GM19193 (cell line): ENCODE measurements around the gene KCNC4.

ENCODE experiments used
- POLR2A ChIP-seq: IDR thresholded peaks from 4 replicates; pipeline ENCODE4 v1.6.1; 2011; ENCODE audit not compliant: insufficient read depth, insufficient read length; ENCODE audit errors: extremely low read depth

The KCNC4 gene

GRCh38 chr1:110243146-110243545, 33.0 kb downstream of the KCNC4 start:
- TF ChIP-seq POLR2A, result no peak

DNA sequence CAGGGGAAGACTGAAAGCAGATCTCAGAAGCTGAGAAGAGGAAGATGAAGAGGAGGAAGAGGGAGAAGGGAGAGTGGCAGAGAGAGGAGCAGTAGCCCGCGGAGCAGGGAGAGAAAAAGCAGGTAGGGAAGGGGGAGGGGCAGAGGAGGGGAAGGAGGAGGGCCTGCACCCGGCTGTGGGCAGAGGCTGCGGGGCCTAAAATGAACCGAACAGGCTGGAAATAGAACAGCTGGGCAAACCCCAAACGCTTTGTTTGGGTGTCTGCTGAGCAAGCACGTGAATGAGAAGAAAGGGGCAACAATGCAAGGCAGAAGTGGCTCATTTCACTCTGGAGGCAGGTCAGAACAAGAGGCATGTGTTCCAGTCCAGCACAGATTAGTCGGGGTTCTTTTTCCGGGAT, 33.5 kb downstream of the KCNC4 start:
- TF ChIP-seq POLR2A, result no peak

DNA sequence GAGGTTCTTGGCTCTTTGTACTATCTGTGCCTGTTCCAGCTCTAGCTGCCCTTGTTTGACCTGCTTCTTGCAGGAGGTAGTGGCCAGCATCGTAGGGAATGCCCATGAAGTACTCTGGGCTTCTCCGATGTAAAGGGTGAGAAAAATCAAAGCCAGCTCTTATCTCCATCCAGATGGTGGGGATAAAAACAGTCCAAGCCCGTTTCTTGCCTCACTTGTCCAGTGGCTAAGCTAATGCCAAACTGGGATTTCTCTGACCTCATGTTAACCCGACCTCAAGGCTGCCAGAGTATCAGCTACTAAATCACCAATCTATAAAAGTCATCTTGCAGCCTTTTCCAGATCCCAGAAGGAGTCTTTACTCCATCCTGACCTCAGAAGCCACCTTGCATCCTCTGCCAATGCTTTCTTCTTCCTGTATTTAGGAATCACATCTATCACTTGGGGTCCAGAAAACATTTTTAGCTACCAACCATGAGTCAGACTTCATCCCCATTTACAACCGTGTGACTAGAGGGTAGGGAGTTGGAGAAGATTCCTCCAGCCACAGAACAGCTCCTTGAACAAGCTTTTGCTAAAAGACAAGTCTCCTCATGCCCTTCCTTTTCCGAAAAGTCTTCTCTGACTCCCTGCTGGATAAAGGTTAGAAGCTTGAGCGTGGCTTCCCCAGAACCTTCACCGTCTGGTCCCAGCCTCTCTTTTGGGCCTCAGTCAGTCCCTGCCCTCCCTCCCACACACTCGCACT, 35.9 kb downstream of the KCNC4 start:
- TF ChIP-seq POLR2A, result no peak

GRCh38 chr1:110248746-110249145, 38.6 kb downstream of the KCNC4 start:
- TF ChIP-seq POLR2A, result no peak

DNA sequence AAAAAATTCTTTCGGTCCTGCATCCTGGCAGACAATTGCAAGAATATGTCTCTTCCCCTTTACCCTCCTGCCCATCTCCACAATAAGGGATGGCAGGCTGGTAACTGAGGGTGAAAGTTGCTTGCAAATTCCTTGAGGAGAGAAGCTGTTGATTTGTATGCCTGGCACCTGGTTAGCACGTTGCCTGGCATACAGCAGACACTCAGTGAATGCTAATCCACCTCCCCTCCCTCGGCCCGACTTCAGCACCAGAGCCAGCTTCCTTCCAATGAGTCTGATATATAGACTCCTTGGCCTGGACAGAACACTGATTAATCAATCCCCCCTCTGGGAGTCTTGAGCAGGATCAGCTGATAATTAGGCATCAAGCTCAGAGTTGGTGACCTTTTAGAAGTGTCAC, 39.1 kb downstream of the KCNC4 start:
- TF ChIP-seq POLR2A, result no peak

DNA sequence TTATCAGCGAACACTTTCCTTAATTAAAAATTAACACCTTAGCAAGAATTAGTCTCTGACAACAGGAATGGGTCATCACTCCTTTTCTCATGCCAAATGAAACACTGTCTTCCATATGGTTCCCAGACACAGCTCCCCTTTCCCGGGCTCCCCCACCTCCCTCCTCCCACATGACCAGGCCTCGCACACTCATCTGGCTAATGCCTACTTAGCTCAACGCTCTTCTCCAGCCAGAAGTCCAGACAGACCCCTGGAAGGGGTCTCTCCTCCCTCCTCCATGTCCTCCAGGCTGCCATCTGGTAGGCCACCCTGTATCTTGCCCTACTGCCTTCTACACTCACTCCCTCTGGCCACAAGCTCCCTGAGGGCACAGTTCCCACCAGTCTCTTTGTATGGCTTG, 39.9 kb downstream of the KCNC4 start:
- TF ChIP-seq POLR2A, result no peak

GRCh38 chr1:110250749-110251148, 40.6 kb downstream of the KCNC4 start:
- no peak for TF ChIP-seq POLR2A

GRCh38 chr1:110253213-110253612, 43.1 kb downstream of the KCNC4 start:
- no peak for TF ChIP-seq POLR2A

GRCh38 chr1:110254604-110255391, 44.7 kb downstream of the KCNC4 start:
- TF ChIP-seq POLR2A, result no peak

GRCh38 chr1:110255392-110255787, 45.3 kb downstream of the KCNC4 start:
- no peak for TF ChIP-seq POLR2A

DNA sequence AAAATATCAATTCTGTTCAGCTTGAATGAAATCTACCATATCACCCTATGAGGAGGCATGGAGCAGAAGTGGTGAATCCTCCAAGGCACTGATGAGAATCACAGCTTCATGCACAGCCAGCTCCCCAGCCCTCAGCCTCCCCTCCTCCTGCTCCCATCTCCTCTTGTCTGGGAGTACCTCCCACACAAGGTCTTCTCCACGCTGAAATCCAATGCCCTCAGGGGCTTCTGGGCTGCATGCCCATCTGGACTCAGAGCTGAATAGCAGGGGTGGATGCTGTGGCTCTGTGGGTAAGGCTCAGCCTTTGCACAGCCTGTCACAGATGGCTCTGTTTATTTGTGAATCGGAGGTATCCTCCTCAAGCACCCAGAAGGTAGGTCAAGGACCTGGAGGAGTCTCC, 48.6 kb downstream of the KCNC4 start:
- TF ChIP-seq POLR2A, result no peak

- TF ChIP-seq POLR2A, result no peak
Measured at GRCh38 chr1:110259770-110260169, 49.7 kb downstream of the KCNC4 start.
